Measurements from ENCODE around the gene GLTPD2. TPM values are rescaled to one million over a fixed set of nuclear protein-coding genes. Genes with fewer than 3 reads are reported as not detected.
"Not testable (repeated sequence)": the region's sequence is repeated elsewhere in the genome, so short reads cannot be mapped to it uniquely, and the experiment has no call there.

GLTPD2 gene
- total RNA-seq, 1 donor from 2014 or later, result not detected

- Mint-ChIP-seq H3K27me3 (no peaks in the 10 kb centered on the region), H3K36me3 (ENCODE audit: low read depth) (peaks cover 11% of the 10 kb centered on the region), H3K4me3 (peak within 1 kb of the TSS; percentile 82), H3K9me3 (no peaks in the 10 kb centered on the region), H3K4me1 (peaks cover 10% of the 10 kb centered on the region), H3K27ac (peak within 1 kb of the TSS; percentile 82)
- DNase-seq, result peak; percentile 97
- intact Hi-C loops (cut with micrococcal nuclease), result loop anchor here (1.0 to 2.0 kb wide), 2 partner anchors 11 to 16 kb away; partner anchors contain the start of gene PSMB6
These were observed 18.2 kb downstream of the GLTPD2 start, which contains the start of gene PLD2 for GRCh38 chr17:4806777-4807604. PLD2 (plus strand) TSS chr17:4807152; CDS start chr17:4807773, 621 bp downstream.

DNA sequence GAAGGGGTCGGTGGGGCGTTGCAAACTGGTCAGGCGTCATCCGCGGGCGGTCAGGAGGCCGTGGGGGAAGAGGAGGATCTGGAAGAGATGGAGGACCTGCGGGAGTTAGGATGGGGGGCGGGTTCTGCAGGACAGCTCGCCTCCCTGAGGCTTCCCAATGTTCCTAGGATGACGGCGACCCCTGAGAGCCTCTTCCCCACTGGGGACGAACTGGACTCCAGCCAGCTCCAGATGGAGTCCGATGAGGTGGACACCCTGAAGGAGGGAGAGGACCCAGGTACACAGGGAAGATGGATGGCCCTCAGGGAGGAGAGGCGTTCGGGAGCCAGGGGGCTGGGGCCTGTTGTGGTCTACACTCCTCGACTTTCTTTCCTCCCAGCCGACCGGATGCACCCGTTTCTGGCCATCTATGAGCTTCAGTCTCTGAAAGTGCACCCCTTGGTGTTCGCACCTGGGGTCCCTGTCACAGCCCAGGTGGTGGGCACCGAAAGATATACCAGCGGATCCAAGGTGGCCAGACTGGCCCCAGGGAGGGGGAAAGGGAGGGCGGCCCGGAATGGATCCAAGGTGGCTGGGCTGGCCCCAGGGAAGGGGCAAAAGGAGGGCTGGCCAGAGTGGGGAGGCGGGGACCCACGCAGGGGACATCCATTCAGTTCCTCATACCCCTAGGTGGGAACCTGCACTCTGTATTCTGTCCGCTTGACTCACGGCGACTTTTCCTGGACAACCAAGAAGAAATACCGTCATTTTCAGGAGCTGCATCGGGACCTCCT lies 19.0 kb downstream of the GLTPD2 start:
- no peak for DNase-seq
- H3K4me3 Mint-ChIP-seq, result peak overlapping the region; percentile 82
- H3K27me3 Mint-ChIP-seq, result no peaks in the 10 kb centered on the region
- H3K27ac Mint-ChIP-seq, result peak overlapping the region; percentile 82
- intact Hi-C loops (cut with micrococcal nuclease), result loop anchor here (1.0 to 2.0 kb wide), 2 partner anchors 11 to 17 kb away; partner anchors contain the start of gene PSMB6
- no peaks in the 10 kb centered on the region for H3K9me3 Mint-ChIP-seq
- H3K36me3 Mint-ChIP-seq (ENCODE audit: low read depth), result peaks cover 11% of the 10 kb centered on the region
- H3K4me1 Mint-ChIP-seq, result peaks cover 10% of the 10 kb centered on the region

GRCh38 chr17:4808378-4808767 lies 19.6 kb downstream of the GLTPD2 start:
- Mint-ChIP-seq H3K36me3 (ENCODE audit: low read depth) (peaks cover 11% of the 10 kb centered on the region), H3K9me3 (no peaks in the 10 kb centered on the region), H3K4me3 (peak overlapping the region; percentile 82), H3K27me3 (no peaks in the 10 kb centered on the region), H3K27ac (peak overlapping the region; percentile 53), H3K4me1 (peaks cover 10% of the 10 kb centered on the region)
- intact Hi-C loops (cut with micrococcal nuclease), result no loop called here
- DNase-seq, result no peak

DNA sequence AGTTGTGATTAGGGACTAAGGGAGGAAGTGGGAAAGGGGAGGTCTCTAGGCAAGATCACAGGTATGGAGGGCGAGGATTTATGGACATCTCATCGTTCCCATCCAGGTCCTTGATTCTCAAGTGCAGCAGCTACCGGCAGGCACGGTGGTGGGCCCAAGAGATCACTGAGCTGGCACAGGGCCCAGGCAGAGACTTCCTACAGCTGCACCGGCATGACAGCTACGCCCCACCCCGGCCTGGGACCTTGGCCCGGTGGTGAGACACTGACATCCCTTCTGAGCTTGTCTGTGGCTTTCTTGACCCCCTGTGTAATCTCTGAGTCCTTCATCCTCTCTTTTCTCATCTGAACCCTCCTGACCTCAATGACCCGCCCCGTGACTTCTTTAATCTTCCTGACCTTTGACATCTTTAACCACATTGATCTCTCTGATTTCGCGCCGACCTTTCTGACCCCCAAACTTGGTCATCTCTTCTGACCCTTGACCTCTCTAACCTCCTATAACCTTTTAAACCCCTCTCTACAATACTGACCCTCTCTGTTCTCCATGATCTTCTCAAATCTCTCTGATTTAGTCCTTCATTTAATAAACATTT lies 22.0 kb downstream of the GLTPD2 start:
- intact Hi-C loops (cut with micrococcal nuclease), result no loop called here
- peaks cover 14% of the 10 kb centered on the region for H3K36me3 Mint-ChIP-seq (ENCODE audit: low read depth)
- no peak overlapping the region for H3K27ac Mint-ChIP-seq

GRCh38 chr17:4811471-4811870 lies 22.7 kb downstream of the GLTPD2 start:
- intact Hi-C loops (cut with micrococcal nuclease), result no loop called here
- H3K36me3 Mint-ChIP-seq (ENCODE audit: low read depth), result peaks cover 15% of the 10 kb centered on the region
- H3K4me1 Mint-ChIP-seq, result peaks cover 9% of the 10 kb centered on the region

More for the DNA sequence above, 22.0 kb downstream of the GLTPD2 start:
- DNase-seq, result no peak
- peaks cover 10% of the 10 kb centered on the region for H3K4me1 Mint-ChIP-seq
- no peak overlapping the region for H3K4me3 Mint-ChIP-seq
- no peaks in the 10 kb centered on the region for H3K27me3 Mint-ChIP-seq
- H3K9me3 Mint-ChIP-seq, result no peaks in the 10 kb centered on the region

DNA sequence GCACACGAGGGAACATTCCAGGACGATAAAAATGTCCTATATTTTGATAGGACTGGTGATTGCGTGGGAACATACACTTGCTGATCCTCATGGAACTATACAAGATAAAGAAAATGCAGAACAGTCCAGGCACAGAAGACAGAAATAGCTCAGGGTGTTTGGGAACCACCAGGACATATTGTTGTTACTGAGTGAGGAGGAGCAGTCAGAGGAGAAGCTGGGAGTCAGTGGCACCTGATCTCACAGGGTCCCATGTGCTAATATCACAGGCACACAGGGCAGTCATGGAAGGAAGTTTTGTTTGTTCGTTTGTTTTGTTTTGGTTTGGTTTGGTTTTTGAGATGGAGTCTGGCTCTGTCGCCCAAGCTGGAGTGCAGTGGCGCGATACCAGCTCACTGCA lies 23.9 kb downstream of the GLTPD2 start:
- no peak overlapping the region for H3K27ac Mint-ChIP-seq
- intact Hi-C loops (cut with micrococcal nuclease), result no loop called here
- H3K4me1 Mint-ChIP-seq, result peaks cover 6% of the 10 kb centered on the region

More at GRCh38 chr17:4811471-4811870, 22.7 kb downstream of the GLTPD2 start:
- Mint-ChIP-seq H3K4me3 (no peak overlapping the region), H3K27ac (no peak overlapping the region), H3K27me3 (no peaks in the 10 kb centered on the region), H3K9me3 (no peaks in the 10 kb centered on the region)
- no peak for DNase-seq

GRCh38 chr17:4815043-4815675 lies 26.4 kb downstream of the GLTPD2 start:
- Mint-ChIP-seq H3K27ac (no peak overlapping the region), H3K4me3 (no peak overlapping the region), H3K4me1 (no peaks in the 10 kb centered on the region), H3K27me3 (no peaks in the 10 kb centered on the region), H3K36me3 (ENCODE audit: low read depth) (peaks cover 9% of the 10 kb centered on the region), H3K9me3 (no peaks in the 10 kb centered on the region)
- DNase-seq, result no peak
- intact Hi-C loops (cut with micrococcal nuclease), result no loop called here

More for the DNA sequence above, 23.9 kb downstream of the GLTPD2 start:
- no peak for DNase-seq
- Mint-ChIP-seq H3K9me3 (no peaks in the 10 kb centered on the region), H3K4me3 (no peak overlapping the region), H3K36me3 (ENCODE audit: low read depth) (peaks cover 16% of the 10 kb centered on the region), H3K27me3 (no peaks in the 10 kb centered on the region)

DNA sequence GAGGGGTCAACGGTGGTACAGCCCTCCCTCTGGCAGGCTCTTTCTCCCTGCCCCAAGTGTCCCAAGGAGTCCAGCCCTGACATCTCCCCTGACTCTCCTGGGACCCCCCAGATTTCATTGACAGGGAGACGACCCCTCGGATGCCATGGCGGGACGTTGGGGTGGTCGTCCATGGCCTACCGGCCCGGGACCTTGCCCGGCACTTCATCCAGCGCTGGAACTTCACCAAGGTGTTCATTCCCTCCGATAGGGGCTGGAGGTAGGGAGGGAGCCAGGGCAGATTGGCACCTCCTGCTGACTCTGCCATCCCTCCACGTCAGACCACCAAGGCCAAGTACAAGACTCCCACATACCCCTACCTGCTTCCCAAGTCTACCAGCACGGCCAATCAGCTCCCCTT lies 28.1 kb downstream of the GLTPD2 start:
- Mint-ChIP-seq H3K36me3 (ENCODE audit: low read depth) (peaks cover 6% of the 10 kb centered on the region), H3K27ac (no peak overlapping the region), H3K4me1 (no peaks in the 10 kb centered on the region), H3K9me3 (no peaks in the 10 kb centered on the region), H3K4me3 (no peak overlapping the region), H3K27me3 (no peaks in the 10 kb centered on the region)
- no peak for DNase-seq
- intact Hi-C loops (cut with micrococcal nuclease), result no loop called here

- Mint-ChIP-seq H3K9me3 (no peaks in the 10 kb centered on the region), H3K36me3 (ENCODE audit: low read depth) (peaks cover 6% of the 10 kb centered on the region), H3K27me3 (no peaks in the 10 kb centered on the region), H3K4me1 (no peaks in the 10 kb centered on the region), H3K4me3 (no peak overlapping the region), H3K27ac (no peak overlapping the region)
- no peak for DNase-seq
- intact Hi-C loops (cut with micrococcal nuclease), result no loop called here
These were observed 29.5 kb downstream of the GLTPD2 start for GRCh38 chr17:4818276-4818675.

DNA sequence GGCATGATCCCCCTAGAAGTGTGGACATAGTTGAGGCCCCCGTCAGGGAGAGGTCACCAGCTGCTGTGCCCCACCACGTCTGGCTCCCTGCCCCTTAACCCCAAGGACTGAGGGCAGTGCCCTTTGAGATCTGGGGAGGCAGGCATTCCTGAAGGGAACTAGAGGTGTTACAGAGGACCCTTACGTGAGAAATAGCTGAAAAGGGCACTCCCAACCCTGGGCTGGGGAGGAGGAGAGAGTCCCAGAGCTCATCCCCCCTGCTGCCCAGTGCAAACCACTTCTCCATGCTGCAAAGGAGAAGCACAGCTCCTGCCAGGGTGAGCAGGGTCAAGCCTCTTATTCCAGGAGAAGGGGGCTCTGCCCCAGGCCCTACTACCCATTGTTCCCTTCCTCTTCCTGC lies 34.1 kb downstream of the GLTPD2 start:
- Mint-ChIP-seq H3K36me3 (ENCODE audit: low read depth) (peaks cover 2% of the 10 kb centered on the region), H3K4me1 (no peaks in the 10 kb centered on the region), H3K9me3 (no peaks in the 10 kb centered on the region), H3K27me3 (no peaks in the 10 kb centered on the region), H3K27ac (no peak overlapping the region), H3K4me3 (no peak overlapping the region)
- DNase-seq, result no peak
- intact Hi-C loops (cut with micrococcal nuclease), result no loop called here

DNA sequence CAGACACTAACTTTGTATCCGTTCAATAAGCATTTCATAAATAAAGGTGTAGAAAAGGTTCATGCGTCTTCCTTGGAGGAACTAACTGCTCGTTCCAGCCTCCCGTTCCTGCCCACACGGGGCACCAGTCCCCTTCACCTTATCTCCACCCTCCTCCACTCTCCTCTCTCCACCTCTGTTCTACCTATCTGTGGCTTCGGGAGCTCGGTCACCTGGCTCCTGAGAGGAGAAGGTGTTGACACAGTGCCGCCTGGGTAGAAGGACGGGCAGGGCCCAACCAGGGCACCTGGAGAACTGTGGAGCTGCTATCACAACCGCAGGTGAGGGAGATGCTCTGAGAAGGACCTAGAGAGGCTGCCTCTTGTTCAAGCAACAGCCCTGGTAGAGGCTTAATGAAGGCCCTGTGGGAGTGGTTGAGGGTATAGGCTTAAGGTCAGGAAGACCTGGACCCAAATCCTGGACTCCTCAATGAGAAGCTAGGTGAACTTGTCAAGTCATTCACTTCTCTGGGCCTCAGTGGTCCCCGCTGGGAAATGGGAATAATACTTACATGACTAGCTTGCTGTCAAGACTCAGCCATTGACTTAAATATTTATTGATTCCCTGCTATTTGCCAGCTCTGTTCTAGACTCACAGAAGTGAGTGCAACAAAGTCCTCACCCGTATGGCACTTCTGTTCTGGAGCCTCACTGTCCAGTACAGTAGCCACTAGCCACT lies 34.8 kb downstream of the GLTPD2 start:
- H3K4me3 Mint-ChIP-seq, result no peak overlapping the region
- H3K27ac Mint-ChIP-seq, result no peak overlapping the region
- H3K4me1 Mint-ChIP-seq, result no peaks in the 10 kb centered on the region
- H3K9me3 Mint-ChIP-seq, result no peaks in the 10 kb centered on the region
- H3K27me3 Mint-ChIP-seq, result no peaks in the 10 kb centered on the region
- H3K36me3 Mint-ChIP-seq (ENCODE audit: low read depth), result peaks cover 2% of the 10 kb centered on the region
- DNase-seq, result no peak
- intact Hi-C loops (cut with micrococcal nuclease), result no loop called here

DNA sequence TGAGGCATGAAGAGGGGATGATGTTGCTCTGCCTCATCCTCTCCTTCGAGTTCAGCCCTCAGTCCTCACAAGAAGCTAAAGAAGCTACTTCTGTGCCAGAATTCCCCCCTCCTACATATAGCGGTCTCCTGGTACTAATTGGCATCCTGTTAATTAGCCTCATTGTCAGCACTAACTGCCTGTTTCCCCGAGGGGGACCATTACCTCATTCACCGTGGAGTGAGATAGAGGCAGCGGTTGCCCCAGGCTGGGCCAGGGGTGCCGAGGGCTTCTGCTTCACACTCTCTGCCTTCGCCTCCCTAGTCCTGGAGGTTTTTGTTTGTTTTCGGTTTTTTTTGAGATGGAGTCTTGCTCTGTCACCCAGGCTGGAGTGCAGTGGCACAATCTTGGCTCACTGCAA lies 38.6 kb downstream of the GLTPD2 start:
- H3K27ac Mint-ChIP-seq, result no peak overlapping the region
- no peaks in the 10 kb centered on the region for H3K36me3 Mint-ChIP-seq (ENCODE audit: low read depth)
- intact Hi-C loops (cut with micrococcal nuclease), result no loop called here
- H3K27me3 Mint-ChIP-seq, result no peaks in the 10 kb centered on the region
- H3K4me1 Mint-ChIP-seq, result no peaks in the 10 kb centered on the region
- DNase-seq, result no peak
- no peak overlapping the region for H3K4me3 Mint-ChIP-seq
- no peaks in the 10 kb centered on the region for H3K9me3 Mint-ChIP-seq

GRCh38 chr17:4832829-4833177 lies 44.0 kb downstream of the GLTPD2 start:
- H3K36me3 Mint-ChIP-seq (ENCODE audit: low read depth); DNase-seq; H3K27me3 Mint-ChIP-seq; H3K9me3 Mint-ChIP-seq: not testable (repeated sequence)
- intact Hi-C loops (cut with micrococcal nuclease), result loop anchor here (1.0 to 10.0 kb wide), 3 partner anchors 43 to 123 kb away; partner anchors contain the start of gene ARRB2
- Mint-ChIP-seq H3K27ac (peak overlapping the region; percentile 95), H3K4me3 (peak overlapping the region; percentile 84), H3K4me1 (peaks cover 31% of the 10 kb centered on the region)
